HG03159 (cell line): Measurements from ENCODE around the gene CDC42EP1.
"Not testable (repeated sequence)": the region's sequence is repeated elsewhere in the genome, so short reads cannot be mapped to it uniquely, and the experiment has no call there.

Experiments
- ATAC-seq: cut with Tn5 transposase; IDR thresholded peaks from one replicate; pipeline ENCODE4 v1.9.1; 2021; ENCODE audit warnings: mild to moderate bottlenecking, moderate library complexity; ENCODE audit not compliant: unreplicated experiment

Gene CDC42EP1

GRCh38 chr22:37559901-37560607 lies at the start of gene CDC42EP1:
Gene CDC42EP1, plus strand, starts transcription at chr22:37560480. Its CDS starts 5,870 bp downstream, at chr22:37566350.
- ATAC-seq: no peak

GRCh38 chr22:37511395-37512104 lies 48.7 kb upstream of the CDC42EP1 start:
- ATAC-seq: no peak

GRCh38 chr22:37514526-37515051 lies 45.7 kb upstream of the CDC42EP1 start:
- ATAC-seq: no peak

GRCh38 chr22:37515901-37516300 lies 44.4 kb upstream of the CDC42EP1 start:
- ATAC-seq: no peak

GRCh38 chr22:37516456-37516855 lies 43.8 kb upstream of the CDC42EP1 start:
- ATAC-seq: no peak

GRCh38 chr22:37517826-37518450 lies 42.3 kb upstream of the CDC42EP1 start:
- no peak for ATAC-seq

- no peak for ATAC-seq
Measured at GRCh38 chr22:37518509-37519267, 41.6 kb upstream of the CDC42EP1 start.

GRCh38 chr22:37519268-37520195 lies 40.7 kb upstream of the CDC42EP1 start, which contains the start of gene CARD10:
Gene CARD10, minus strand, starts transcription at chr22:37519415. Its CDS starts 215 bp downstream, at chr22:37519200.
- no peak for ATAC-seq

- no peak for ATAC-seq
Measured at GRCh38 chr22:37520776-37521191, 39.5 kb upstream of the CDC42EP1 start.

- no peak for ATAC-seq
Measured at GRCh38 chr22:37521236-37521739, 39.0 kb upstream of the CDC42EP1 start.

- ATAC-seq: no peak
Measured at GRCh38 chr22:37522482-37522881, 37.8 kb upstream of the CDC42EP1 start.

GRCh38 chr22:37525073-37525745 lies 35.1 kb upstream of the CDC42EP1 start:
- ATAC-seq: no peak

GRCh38 chr22:37525746-37526350 lies 34.4 kb upstream of the CDC42EP1 start:
- no peak for ATAC-seq

GRCh38 chr22:37526376-37526775 lies 33.9 kb upstream of the CDC42EP1 start:
- no peak for ATAC-seq

- ATAC-seq: not testable (repeated sequence)
Measured at GRCh38 chr22:37527081-37527752, 33.1 kb upstream of the CDC42EP1 start.

- not testable (repeated sequence) for ATAC-seq
Measured at GRCh38 chr22:37527952-37528351, 32.3 kb upstream of the CDC42EP1 start.

GRCh38 chr22:37529652-37530345 lies 30.5 kb upstream of the CDC42EP1 start:
- no peak for ATAC-seq
